CD4-positive, alpha-beta T cell treated with Interferon alpha-2 for 1 hour (primary cell): Measurements from ENCODE around the gene NCDN.

Experiments used
- DNase-seq, 2 donors: peaks; one replicate each; pipeline ENCODE4 v3.0.0-alpha.2; 2020 to 2022

Gene NCDN

GRCh38 chr1:35557611-35558373, at the start of gene NCDN:
Gene NCDN, plus strand, starts transcription at chr1:35557799. Its CDS starts 392 bp downstream, at chr1:35558191.
- DNase-seq: peak; percentile 92 to 95

GRCh38 chr1:35507947-35508346, 49.7 kb upstream of the NCDN start:
- DNase-seq: no peak

- DNase-seq: no peak
Measured at GRCh38 chr1:35509558-35509957, 48.0 kb upstream of the NCDN start.

GRCh38 chr1:35511305-35511704, 46.3 kb upstream of the NCDN start:
- no peak for DNase-seq

GRCh38 chr1:35518183-35518582, 39.4 kb upstream of the NCDN start:
- DNase-seq: no peak

GRCh38 chr1:35519432-35519831, 38.2 kb upstream of the NCDN start:
- no peak for DNase-seq

- no peak for DNase-seq
Measured at GRCh38 chr1:35524106-35524505, 33.5 kb upstream of the NCDN start.

GRCh38 chr1:35530168-35530567, 27.4 kb upstream of the NCDN start:
- no peak for DNase-seq

- no peak for DNase-seq
Measured at GRCh38 chr1:35530946-35531345, 26.7 kb upstream of the NCDN start.

GRCh38 chr1:35531368-35531767, 26.2 kb upstream of the NCDN start:
- DNase-seq: no peak

GRCh38 chr1:35532497-35533223, 24.9 kb upstream of the NCDN start:
- DNase-seq: no peak

GRCh38 chr1:35533586-35533985, 24.0 kb upstream of the NCDN start:
- no peak for DNase-seq

GRCh38 chr1:35535243-35535642, 22.4 kb upstream of the NCDN start:
- DNase-seq: no peak

- DNase-seq: no peak
Measured at GRCh38 chr1:35536556-35537162, 20.9 kb upstream of the NCDN start.

GRCh38 chr1:35537806-35538205, 19.8 kb upstream of the NCDN start:
- DNase-seq: no peak

GRCh38 chr1:35539073-35539823, 18.4 kb upstream of the NCDN start:
- DNase-seq: peak; percentile 16 to 54

GRCh38 chr1:35539824-35540261, 17.8 kb upstream of the NCDN start:
- DNase-seq: no peak

GRCh38 chr1:35544976-35545375, 12.6 kb upstream of the NCDN start:
- peak; percentile 63 to 73 for DNase-seq

GRCh38 chr1:35546614-35547013, 11.0 kb upstream of the NCDN start:
- DNase-seq: no peak

- DNase-seq: no peak
Measured at GRCh38 chr1:35553851-35554250, 3.7 kb upstream of the NCDN start.

- DNase-seq: no peak
Measured at GRCh38 chr1:35554266-35555211, 3.1 kb upstream of the NCDN start.

GRCh38 chr1:35555212-35555584, 2.4 kb upstream of the NCDN start:
- no peak for DNase-seq
